H1 (cell line): Measurements from ENCODE around the gene GALNTL6. TPM values are rescaled to one million over a fixed set of nuclear protein-coding genes. Genes with fewer than 3 reads are reported as not detected.

Experiments
- BCL11A ChIP-seq, 2 experiments: IDR thresholded peaks; one replicate each; pipeline ENCODE4 v1.6.1; 2011; ENCODE audit warnings: low read depth in 2 of 2, low read length in 2 of 2, mild to moderate bottlenecking in 2 of 2
- polyA plus RNA-seq, 7 experiments: library from polyadenylated mRNA; depleted of rRNA in 3 of 7; stranded (reverse) in 5 of 7; unstranded in 2 of 7; fragments of >200 nt in 5 of 7; fragments of 200-250 nt in 2 of 7; gene quantifications; 1 replicate in 5 of 7; 2 replicates in 1 of 7; 4 replicates in 1 of 7; pipeline versions ENCODE4 v1.2.1 to v1.2.3, GENCODE V29; 2011 to 2013; ENCODE audit warnings: missing spikeins in 2 of 7, mixed read lengths in 2 of 7
- total RNA-seq: library from RNA; stranded (reverse); fragmentation: NEBNext Ultra II Directional; extraction: Animal tissue kit (Norgen Biotek cat#: 25700); gene quantifications from 2 replicates; pipeline ENCODE4 v1.2.1, GENCODE V29; 2021

Gene GALNTL6
- total and polyA plus RNA-seq, 2 of the 8 experiments (the other 6 are each of a cell fraction or from before 2014, with no cell fraction given) = 0.03 to 0.32 TPM

DNA sequence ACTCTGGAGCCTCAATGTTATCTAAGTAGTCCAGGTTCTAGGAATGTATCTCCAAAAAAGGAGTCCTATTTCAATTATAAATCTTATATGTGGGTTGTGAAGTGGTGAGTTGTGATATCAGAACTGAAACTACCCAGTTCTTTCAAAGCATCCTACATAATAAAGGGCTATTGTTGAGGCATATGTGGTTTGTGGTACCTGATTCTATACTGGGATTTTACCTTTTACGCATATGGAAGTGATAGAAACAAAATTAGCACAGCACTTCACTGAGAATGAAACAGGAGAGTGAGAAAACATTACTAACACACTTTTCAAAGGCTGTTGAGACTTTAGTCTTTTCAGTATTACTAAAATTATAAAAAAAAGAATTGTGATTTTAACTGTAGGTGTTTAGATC is 937.7 kb downstream of the GALNTL6 start (continued):
- TF ChIP-seq BCL11A (IDR thresholded peaks at IDR 0.05; ENCODE audit: low read depth in 2 of 2, low read length in 2 of 2) = no peak
